Stimulated activated CD8-positive, alpha-beta memory T cell treated with anti-CD3 and anti-CD28 coated beads, Interleukin-12 subunit alpha, Interleukin-12 subunit beta, amount 100 ng/mL, for 24 hours (primary cell): ENCODE results near the gene P3H4.

Source experiments
- DNase-seq: peaks from one replicate; pipeline ENCODE4 v3.0.0-alpha.2; 2020; ENCODE audit errors: extremely low read depth

The P3H4 gene

DNA sequence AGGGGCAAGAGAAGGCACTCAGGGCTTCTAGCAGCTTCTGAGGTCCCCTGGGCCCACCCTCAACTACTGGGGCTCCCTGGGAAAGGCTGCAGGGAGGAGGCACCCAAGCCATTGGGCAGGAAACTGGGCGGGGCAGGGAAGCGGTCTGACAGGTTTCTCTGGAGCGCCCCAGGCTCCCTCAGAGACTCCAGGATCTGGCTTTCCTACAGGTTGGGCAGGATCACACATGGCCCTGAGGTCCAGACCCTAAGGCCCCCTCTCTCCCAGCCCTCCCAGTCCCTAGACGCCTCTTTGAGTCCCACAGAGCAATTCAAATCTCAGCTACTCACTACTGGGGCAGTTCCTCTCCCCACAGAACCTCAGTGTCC is 39.5 kb downstream of the P3H4 start:
- DNase-seq: no peak

DNA sequence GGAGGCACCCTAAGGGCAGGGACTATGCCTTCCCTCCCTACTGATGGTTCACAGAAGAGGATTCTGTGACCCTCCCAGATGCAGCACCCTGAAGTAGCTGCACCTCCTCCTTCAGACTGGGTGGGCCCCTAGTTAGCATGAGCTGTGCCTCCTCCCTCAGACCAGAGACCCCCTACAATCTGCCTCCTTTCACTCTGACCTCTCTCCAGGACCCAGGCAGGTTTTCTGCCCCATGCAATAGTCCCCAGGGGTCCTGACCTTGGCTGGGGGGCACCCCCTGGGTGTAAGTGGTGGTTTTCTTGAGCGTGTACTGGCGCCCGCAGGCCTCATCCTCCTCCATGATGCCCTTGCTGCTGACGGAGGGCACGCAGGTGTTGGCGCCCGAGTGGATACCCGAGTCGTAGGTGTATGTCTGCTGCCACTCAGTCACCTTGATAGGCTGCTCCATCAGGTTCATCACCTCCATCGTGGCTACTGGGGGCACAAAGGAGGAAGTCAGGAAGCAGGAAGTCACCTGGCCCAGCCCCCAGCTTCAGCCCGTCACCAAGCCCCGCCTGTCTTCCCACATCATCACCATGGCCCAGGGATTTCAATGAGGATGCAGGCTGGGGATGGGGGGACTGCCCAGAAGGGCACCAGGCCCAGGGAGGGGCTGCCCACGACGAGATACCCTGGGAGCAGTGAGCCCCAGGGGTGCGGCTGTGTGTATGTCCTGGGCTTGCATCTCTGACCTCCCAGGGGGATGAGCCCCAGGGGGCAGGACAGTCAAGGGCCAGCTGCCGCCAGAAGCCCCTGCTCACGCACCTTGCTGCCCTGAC is 40.2 kb downstream of the P3H4 start:
- no peak for DNase-seq

DNA sequence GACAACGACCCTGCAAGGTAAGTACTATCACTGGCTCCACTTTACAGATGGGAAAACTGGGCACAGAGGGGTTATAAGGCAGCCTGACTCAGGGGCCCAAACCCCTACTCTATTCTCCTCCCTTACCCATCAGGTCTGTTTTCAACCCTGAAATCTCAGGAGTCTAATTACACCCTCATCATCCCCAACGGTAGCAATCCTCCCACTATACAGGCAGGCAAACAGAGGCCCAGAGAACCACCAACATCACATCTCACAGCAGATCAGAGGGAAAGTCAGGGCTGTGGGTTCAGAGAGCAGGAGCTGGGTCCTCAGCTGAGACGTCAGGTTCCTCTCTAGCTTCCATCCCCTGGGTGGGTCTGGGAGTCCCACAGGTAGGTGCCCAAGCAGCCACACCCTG is 41.8 kb downstream of the P3H4 start:
- DNase-seq: no peak

DNA sequence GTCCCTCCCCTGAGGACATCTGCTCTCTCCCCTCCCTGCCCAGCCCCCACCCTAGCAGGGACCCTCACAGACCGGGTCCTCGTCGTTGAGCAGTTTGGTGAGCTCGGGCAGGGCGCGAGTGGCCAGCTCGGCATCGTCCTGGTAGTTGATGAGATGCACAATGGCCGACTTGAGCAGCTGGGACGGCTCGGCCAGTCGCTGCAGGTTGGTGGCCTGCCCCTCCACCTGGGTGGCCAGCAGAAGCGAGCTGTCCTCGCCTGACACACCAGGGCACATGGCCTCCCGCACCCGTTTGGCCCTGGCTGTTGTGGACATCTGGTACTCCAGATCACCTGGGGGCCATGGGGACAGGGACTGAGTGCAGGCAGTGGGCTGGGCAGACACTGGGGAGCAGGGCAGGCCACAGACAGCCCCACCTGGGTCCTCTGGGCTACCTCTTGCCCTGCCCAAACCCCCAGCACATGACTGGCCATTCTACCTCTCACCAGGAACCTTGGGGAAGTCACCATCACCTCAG is 42.3 kb downstream of the P3H4 start:
- DNase-seq: no peak

DNA sequence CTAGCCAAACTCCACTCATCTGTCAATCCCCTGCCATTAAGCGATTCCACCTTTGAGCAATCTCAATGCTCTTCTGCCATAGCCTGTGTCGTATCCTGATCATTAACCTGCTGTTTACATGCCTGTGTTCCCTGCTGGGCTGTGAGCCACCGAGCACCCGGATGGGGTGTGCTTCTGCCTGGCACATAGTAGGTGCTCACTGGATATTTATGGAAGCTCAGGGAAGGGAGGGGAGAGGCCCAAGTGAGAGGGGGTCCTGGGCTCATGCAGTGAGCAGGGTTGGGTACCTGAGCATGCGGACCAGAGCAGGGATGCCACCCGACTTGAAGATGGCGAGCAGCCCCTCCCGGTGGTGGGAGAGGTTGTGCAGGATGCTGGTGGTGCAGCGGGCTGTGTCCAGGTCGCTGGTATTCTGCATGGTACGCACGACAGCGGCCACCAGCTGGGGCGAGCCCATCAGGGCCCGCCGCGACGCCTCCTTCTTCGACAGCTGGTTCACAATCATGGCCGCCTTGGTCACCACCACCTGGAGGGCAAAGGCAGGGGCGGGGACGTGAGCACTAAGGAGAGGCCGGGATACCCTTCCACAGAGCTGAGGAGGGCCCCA is 43.0 kb downstream of the P3H4 start:
- DNase-seq: no peak

DNA sequence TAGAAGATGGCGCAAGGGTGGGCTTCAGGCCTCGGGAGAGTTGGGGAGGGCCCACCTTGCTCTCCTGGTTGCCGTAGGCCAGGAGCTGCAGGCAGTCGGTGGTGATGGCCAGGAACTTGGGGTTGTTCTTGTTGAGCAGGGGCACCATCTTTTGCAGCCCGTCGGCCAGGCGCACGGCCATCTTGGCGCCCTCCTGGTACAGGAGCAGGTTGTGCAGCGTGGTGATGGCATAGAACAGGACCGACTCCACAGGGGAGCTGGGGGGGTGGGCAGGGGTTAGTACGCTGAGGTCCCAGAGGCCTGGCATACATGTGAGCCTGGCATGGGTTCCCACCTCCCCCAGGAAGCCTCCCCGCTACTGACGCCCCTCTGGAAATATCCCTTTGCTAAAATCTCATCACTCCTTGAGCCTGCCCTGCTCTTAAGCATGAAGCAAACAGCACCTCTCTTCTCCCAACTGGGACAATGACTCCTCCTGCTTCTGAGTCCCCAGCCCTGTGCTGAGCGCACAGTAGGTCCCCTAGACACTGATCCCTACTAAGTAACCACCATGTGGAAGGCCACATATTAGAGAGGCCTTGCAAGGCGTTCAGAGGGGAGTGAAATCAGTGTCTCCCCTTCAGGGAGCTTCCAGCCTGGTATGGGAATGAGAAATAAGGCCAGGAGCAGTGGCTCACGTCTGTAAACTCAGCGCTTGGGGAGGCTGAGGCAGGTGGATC is 44.3 kb downstream of the P3H4 start:
- no peak for DNase-seq

DNA sequence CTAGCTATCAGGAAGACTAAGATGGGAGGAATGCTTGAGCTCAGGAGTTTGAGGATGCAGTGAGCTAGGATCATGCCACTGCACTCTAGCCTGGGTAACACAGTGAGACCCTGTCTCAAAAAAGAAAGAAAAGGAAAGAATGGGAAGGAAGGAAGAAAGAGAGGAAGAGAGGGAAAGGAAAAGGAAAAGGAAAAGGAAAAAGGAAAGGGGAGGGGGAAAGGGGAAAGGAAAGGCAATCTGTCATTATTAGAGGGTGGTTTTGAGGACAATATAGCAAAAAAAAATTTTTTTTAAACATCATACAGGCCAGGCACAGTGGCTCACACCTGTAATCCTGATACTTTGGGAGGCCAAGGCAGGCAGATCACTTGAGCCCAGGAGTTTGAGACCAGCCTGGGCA is 45.6 kb downstream of the P3H4 start:
- no peak for DNase-seq

DNA sequence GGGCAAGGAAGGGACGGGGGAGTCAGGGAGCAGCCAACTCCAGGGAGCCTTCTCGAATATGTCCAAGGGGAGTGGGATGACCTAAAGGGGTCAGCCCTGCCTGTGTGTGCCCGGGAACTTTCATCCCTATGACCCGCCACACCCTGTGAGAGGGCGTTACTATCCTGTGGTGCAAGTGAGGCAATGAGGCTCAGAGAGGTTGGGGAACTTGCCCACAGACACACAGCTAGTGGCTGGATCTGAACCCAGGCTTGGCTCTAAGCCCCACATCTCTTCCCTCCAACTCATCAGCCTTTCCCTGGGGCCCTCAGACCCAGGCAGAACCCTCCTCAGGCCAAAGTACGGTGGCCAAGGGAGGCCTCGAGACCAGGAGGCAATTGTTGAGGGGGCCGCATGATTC is 48.4 kb downstream of the P3H4 start:
- no peak for DNase-seq

DNA sequence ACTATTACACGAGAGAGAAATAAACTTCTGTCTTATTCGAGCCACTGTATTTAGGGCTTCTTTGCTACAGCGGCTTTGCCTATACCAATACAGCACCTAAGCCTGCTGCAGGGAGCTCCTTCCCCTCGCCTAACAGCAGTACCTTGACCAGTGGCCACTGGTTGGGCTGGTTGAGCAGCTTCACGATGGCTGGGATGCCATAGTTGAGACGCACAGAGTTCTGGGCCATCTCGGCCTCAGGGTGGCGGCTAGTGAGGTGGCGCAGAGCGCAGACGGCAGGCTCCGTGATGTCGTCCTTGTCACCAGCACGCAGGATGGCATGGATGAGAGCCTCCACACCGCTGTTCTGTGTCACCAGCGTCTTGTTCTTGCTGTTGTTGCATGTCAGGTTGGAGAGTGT is 48.9 kb downstream of the P3H4 start:
- no peak for DNase-seq

DNA sequence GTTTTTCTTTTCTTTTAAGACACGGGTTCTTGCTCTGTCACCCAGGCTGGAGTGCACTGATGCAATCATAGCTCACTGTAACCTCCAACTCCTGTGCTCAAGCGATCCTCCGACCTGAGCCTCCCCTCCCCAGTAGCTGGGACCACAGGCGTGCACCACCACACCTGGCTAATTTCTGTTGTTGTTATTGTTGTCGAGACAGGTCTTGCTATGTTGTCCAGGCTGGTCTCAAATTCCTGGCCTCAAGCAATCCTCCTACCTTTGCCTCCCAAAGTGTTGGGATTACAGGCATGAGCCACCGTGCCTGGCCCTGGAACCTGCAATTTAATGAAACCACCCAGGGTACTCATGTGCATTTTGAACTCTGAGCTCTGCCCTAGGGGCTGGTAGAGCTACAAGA is 49.4 kb downstream of the P3H4 start:
- DNase-seq: no peak

DNA sequence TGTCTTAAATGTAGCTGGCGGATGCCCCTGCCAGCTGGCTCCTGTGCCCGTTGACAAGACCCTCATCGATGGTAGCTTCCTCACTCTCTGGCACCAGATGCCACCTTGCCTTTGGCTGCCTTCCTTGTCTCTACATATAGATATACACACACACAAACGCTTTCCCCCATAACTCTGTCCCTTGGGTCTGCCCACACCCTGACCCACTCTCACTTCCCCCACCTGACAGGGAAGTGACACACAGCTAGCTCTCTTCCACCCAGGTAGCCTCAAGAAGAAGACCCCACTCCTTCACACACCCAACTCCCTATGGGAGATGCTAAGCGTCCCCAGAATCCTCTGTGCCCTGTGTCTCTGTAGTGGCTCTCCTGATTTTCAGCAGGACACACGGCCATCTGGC is 50.9 kb downstream of the P3H4 start:
- DNase-seq: no peak

DNA sequence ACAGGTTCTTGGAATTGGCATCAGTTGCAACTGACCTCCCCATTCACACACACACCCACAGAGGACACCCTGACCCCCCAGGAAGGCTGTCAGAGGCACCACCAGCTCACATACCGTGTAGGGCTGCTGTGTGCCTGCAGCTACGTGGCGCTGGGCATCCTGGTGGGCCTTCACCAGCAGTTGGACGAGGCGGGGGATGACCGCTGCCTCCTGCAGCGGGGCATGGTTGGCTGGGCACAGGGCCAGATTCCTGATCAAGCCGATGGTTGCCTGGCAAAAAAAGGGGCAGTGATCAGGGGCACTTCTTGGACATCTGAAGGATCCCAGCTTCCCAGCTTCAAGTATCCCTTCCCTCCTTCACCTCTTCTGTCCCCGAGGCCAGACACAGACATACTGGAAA is 53.1 kb downstream of the P3H4 start:
- no peak for DNase-seq

DNA sequence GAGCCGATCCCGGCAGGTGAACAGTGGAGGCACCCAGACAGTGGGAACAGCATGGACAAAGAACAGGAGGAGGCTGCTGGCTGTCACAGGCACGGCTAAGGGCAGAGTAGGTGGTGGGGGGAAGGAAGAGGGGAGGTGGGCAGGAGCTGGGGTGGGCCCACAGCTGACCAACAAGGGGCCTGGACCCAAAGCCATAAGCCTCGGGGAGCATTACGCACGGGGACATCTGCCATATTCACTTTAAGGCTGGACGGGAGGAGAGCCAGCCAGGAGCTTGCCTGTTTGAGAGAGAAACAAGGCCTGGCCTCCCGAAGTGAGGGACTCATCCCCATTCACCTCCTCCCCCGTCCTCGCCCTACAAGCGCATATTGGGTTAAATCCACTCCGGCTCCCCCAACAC is 57.7 kb downstream of the P3H4 start:
- no peak for DNase-seq
